NK-92 treated with Interleukin-12 subunit alpha and Interleukin-12 subunit beta, amount 100 ng/mL, for 24 hours (cell line): Measurements from ENCODE around the gene HELB.
"Not testable (repeated sequence)": the region's sequence is repeated elsewhere in the genome, so short reads cannot be mapped to it uniquely, and the experiment has no call there.

Source experiments
- DNase-seq: peaks from one replicate; lab custom pipeline; 2025; lab: John Stamatoyannopoulos, UW

Gene HELB

GRCh38 chr12:66303316-66303804, 1.1 kb downstream of the HELB start:
- DNase-seq, result not testable (repeated sequence)

- DNase-seq, result no peak
These were observed 2.1 kb downstream of the HELB start for GRCh38 chr12:66304296-66304900.

- DNase-seq, result no peak
These were observed 7.3 kb downstream of the HELB start for GRCh38 chr12:66309606-66310005.

- no peak for DNase-seq
These were observed 9.9 kb downstream of the HELB start for GRCh38 chr12:66312189-66312588.

GRCh38 chr12:66314278-66314677, 12.0 kb downstream of the HELB start:
- DNase-seq, result no peak

GRCh38 chr12:66319266-66319954, 17.1 kb downstream of the HELB start:
- no peak for DNase-seq

GRCh38 chr12:66320996-66321395, 18.7 kb downstream of the HELB start:
- DNase-seq, result no peak

- DNase-seq, result no peak
These were observed 19.1 kb downstream of the HELB start for GRCh38 chr12:66321435-66321834.

- no peak for DNase-seq
These were observed 20.7 kb downstream of the HELB start for GRCh38 chr12:66323017-66323416.

GRCh38 chr12:66329941-66330340, 27.6 kb downstream of the HELB start:
- no peak for DNase-seq

GRCh38 chr12:66331016-66331415, 28.7 kb downstream of the HELB start:
- DNase-seq, result no peak

GRCh38 chr12:66331814-66332213, 29.5 kb downstream of the HELB start:
- no peak for DNase-seq

- no peak for DNase-seq
These were observed 33.5 kb downstream of the HELB start for GRCh38 chr12:66335746-66336145.

GRCh38 chr12:66337381-66338010, 35.2 kb downstream of the HELB start:
- DNase-seq, result no peak

- DNase-seq, result no peak
These were observed 37.8 kb downstream of the HELB start for GRCh38 chr12:66340131-66340530.

GRCh38 chr12:66341126-66341525, 38.8 kb downstream of the HELB start:
- no peak for DNase-seq

GRCh38 chr12:66345212-66345611, 42.9 kb downstream of the HELB start:
- no peak for DNase-seq

GRCh38 chr12:66345956-66346355, 43.7 kb downstream of the HELB start:
- no peak for DNase-seq

- DNase-seq, result no peak
These were observed 49.0 kb downstream of the HELB start for GRCh38 chr12:66351301-66351700.

GRCh38 chr12:66352197-66352596, 49.9 kb downstream of the HELB start:
- DNase-seq, result no peak

GRCh38 chr12:66352899-66353298, 50.6 kb downstream of the HELB start:
- DNase-seq, result no peak

GRCh38 chr12:66354291-66354690, 52.0 kb downstream of the HELB start:
- no peak for DNase-seq

- DNase-seq, result no peak
These were observed 57.0 kb downstream of the HELB start for GRCh38 chr12:66359300-66359699.
